K562 (cell line): ENCODE results near the gene LRRC37A3. TPM values are rescaled to one million over a fixed set of nuclear protein-coding genes. Genes with fewer than 3 reads are reported as not detected.
"Not testable (repeated sequence)": the region's sequence is repeated elsewhere in the genome, so short reads cannot be mapped to it uniquely, and the experiment has no call there.

ENCODE experiments used
- ATAC-seq: fragments of 200-7000 bp; cut with Tn5 transposase; 3 replicates; pipeline ENCODE4 v1.9.1; 2020; ENCODE audit warnings: moderate library complexity
- BruUV-seq: library from RNA; stranded (reverse); fragments of 400-500 nt; replicated peaks from 2 replicates; lab custom pipeline; 2021; lab: Mats Ljungman, UMichigan
- CTCF ChIA-PET: fragments of 300-600 bp; formaldehyde crosslinking; extraction: SDS; loops from one replicate; lab custom pipeline; 2021; ENCODE audit warnings: low intra/inter-chr PET ratio; lab: Yijun Ruan, JAX
- POLR2A ChIA-PET: fragments of 300-600, 350-650 bp; sonication (Branson Sonifier 250); formaldehyde crosslinking; extraction: SDS; loops from one replicate; lab custom pipeline; 2021; ENCODE audit warnings: antibody characterized with exemption, inconsistent platforms; lab: Yijun Ruan, JAX
- DNase-seq, 4 experiments: peaks; one replicate each; pipeline versions ENCODE4 v3.0.0 to v3.0.0-alpha.2; 2011 to 2018; ENCODE audit warnings: low spot score in 3 of 4, mixed read lengths in 3 of 4; ENCODE audit errors: extremely low read depth in 1 of 4
- FAIRE-seq: peaks from 2 replicates; lab custom pipeline; 2011; peaks lifted over from hg19 to GRCh38; lab: Jason Lieb, UNC
- H2AFZ ChIP-seq: 2 replicates; pipeline ENCODE4 v1.6.0; 2011; ENCODE audit warnings: low read depth, low read length, control low read depth, inconsistent platforms
- H3K27ac ChIP-seq: fragments of 200-600 bp; 3 replicates; pipeline ENCODE4 v1.8.0; 2011; ENCODE audit warnings: low read depth, mild to moderate bottlenecking, control low read depth, inconsistent platforms, low read length, moderate library complexity, mixed read lengths; ENCODE audit errors: extremely low read depth
- H3K27me3 ChIP-seq, 2 experiments: fragments of 300-600 bp in 1 of 2; 2 replicates in 1 of 2; 3 replicates in 1 of 2; pipeline versions ENCODE4 v1.6.0 to v1.8.0; 2011; ENCODE audit warnings: inconsistent platforms in 2 of 2, low read length in 2 of 2, mild to moderate bottlenecking in 1 of 2, mixed read lengths in 1 of 2, moderate library complexity in 1 of 2; ENCODE audit not compliant: control insufficient read depth in 2 of 2, insufficient read depth in 2 of 2
- H3K36me3 ChIP-seq: fragments of 300-600 bp; 3 replicates; pipeline ENCODE4 v1.8.0; 2011; ENCODE audit warnings: mild to moderate bottlenecking, low read length, inconsistent platforms; ENCODE audit not compliant: control insufficient read depth, insufficient read depth
- H3K4me1 ChIP-seq, 2 experiments: fragments of 200-600 bp in 1 of 2; replicated peaks in 1 of 2; 2 replicates in 1 of 2; 3 replicates in 1 of 2; pipeline versions ENCODE4 v1.5.1 to v1.8.0; 2011; ENCODE audit warnings: inconsistent platforms in 2 of 2, low read length in 2 of 2, mild to moderate bottlenecking in 1 of 2, mixed read lengths in 1 of 2, moderate library complexity in 1 of 2; ENCODE audit not compliant: control insufficient read depth in 2 of 2, insufficient read depth in 2 of 2
- H3K4me2 ChIP-seq: 2 replicates; pipeline ENCODE4 v1.6.1; 2011; ENCODE audit warnings: low read length, control low read depth, inconsistent platforms, mixed read lengths; ENCODE audit not compliant: insufficient read depth
- H3K4me3 ChIP-seq: fragments of 200-600 bp; sonication (generic), shearing (Covaris generic); 2 replicates; pipeline ENCODE4 v1.5.1; 2016; ENCODE audit warnings: control low read depth, inconsistent platforms
- H3K79me2 ChIP-seq: fragments of 200-600 bp; 3 replicates; pipeline ENCODE4 v1.8.0; 2011; ENCODE audit warnings: low read length, inconsistent platforms; ENCODE audit not compliant: control insufficient read depth, insufficient read depth
- H3K9ac ChIP-seq, 2 experiments: 2 replicates each; pipeline versions ENCODE4 v1.6.0 to v1.6.1; 2011; ENCODE audit warnings: low read depth in 2 of 2, low read length in 2 of 2, control low read depth in 1 of 2, inconsistent platforms in 1 of 2, mild to moderate bottlenecking in 1 of 2, mixed read lengths in 1 of 2; ENCODE audit not compliant: insufficient read depth in 1 of 2
- H3K9me1 ChIP-seq: one replicate; pipeline ENCODE4 v1.6.0; 2011; ENCODE audit warnings: inconsistent platforms, mild to moderate bottlenecking, low read length, moderate library complexity; ENCODE audit not compliant: control insufficient read depth, insufficient read depth
- H3K9me3 ChIP-seq: replicated peaks from 2 replicates; pipeline ENCODE4 v1.5.1; 2011; ENCODE audit warnings: low read depth, low read length, inconsistent platforms; ENCODE audit not compliant: control insufficient read depth, insufficient read depth
- H4K20me1 ChIP-seq: replicated peaks from 2 replicates; pipeline ENCODE4 v1.6.1; 2011; ENCODE audit warnings: low read length, inconsistent platforms, mixed read lengths; ENCODE audit not compliant: control insufficient read depth, insufficient read depth
- BCOR ChIP-seq: fragments of 450-650 bp; IDR thresholded peaks from 2 replicates; pipeline ENCODE4 v1.6.1; 2016
- C11orf30 ChIP-seq: fragments of 450-650 bp; IDR thresholded peaks from 2 replicates; pipeline ENCODE4 v1.6.1; 2016; ENCODE audit warnings: low read depth, mild to moderate bottlenecking
- HDAC1 ChIP-seq, 2 experiments: fragments of 450-650 bp; IDR thresholded peaks; 2 replicates each; pipeline ENCODE4 v1.6.1; 2016 to 2017; ENCODE audit warnings: inconsistent platforms in 1 of 2, mild to moderate bottlenecking in 1 of 2, moderate library complexity in 1 of 2
- MTA2 ChIP-seq: fragments of 450-650 bp; IDR thresholded peaks from 2 replicates; pipeline ENCODE4 v1.6.1; 2016; ENCODE audit warnings: low read depth
- SMARCA5 ChIP-seq: fragments of 450-650 bp; IDR thresholded peaks from 2 replicates; pipeline ENCODE4 v1.6.1; 2016
- WGBS: fragments of 100-300 bp; shearing (Covaris generic); methylation state at CpG from one replicate; pipeline ENCODE4 v1.1.6; 2016; ENCODE audit warnings: low coverage, mixed read lengths; ENCODE audit not compliant: insufficient coverage; ENCODE audit errors: missing lambda C conversion rate; 5-methylcytosine and 5-hydroxymethylcytosine counted together
- in situ Hi-C: fragments of 300-500 bp; cut with MboI; formaldehyde crosslinking; loops from 4 replicates; pipeline ENCODE4 v1.15.0; 2018; ENCODE audit warnings: inconsistent platforms, mixed read lengths
- intact Hi-C: fragments of 100-400 bp; cut with micrococcal nuclease; formaldehyde crosslinking; loops from 2 replicates; pipeline ENCODE4 v1.14.2; 2022
- polyA plus RNA-seq, 8 experiments: library from polyadenylated mRNA; depleted of rRNA in 4 of 8; stranded (reverse) in 5 of 8; unstranded in 3 of 8; fragments of >200 nt; fragmentation: Nextera tagmentation in 2 of 8; fragmentation: Illumina TruSeq in 1 of 8; extraction: Ambion mirVana in 2 of 8; extraction: Trizol in 1 of 8; gene quantifications; 2 replicates each; pipeline versions ENCODE4 v1.2.1 to v1.2.3, GENCODE V29; 2011 to 2014; ENCODE audit warnings: inconsistent platforms in 1 of 8, missing spikeins in 1 of 8
- total RNA-seq, 7 experiments: library from RNA; depleted of rRNA in 6 of 7; stranded (reverse); fragments of >200 nt in 6 of 7; fragmentation: Illumina TruSeq in 2 of 7; extraction: Trizol in 2 of 7; gene quantifications; 2 replicates each; pipeline versions ENCODE4 v1.2.1 to v1.2.3, GENCODE V29; 2011 to 2021; ENCODE audit warnings: low replicate concordance in 1 of 7

LRRC37A3 gene
- total and polyA plus RNA-seq, 9 of the 15 experiments (the other 6 are each of a cell fraction or from before 2014, with no cell fraction given) = 0.14 to 5.9 (median 2.2) TPM

GRCh38 chr17:64843918-64844317 is 75.4 kb downstream of the LRRC37A3 start (continued):
- TF ChIP-seq SMARCA5 (peak; percentile 44; the same call in 1 of the 2 replicates), MTA2 (peak; percentile 20; the same call in 1 of the 2 replicates), BCOR (peak; percentile 79), C11orf30 (0 out of 2 replicates have a peak, but pooled peaks have one; percentile 18), HDAC1 (IDR thresholded peaks at IDR 0.05) (0 out of 4 replicates have a peak, but pooled peaks of 1 of the 2 experiments have one; percentile 35)

GRCh38 chr17:64842900-64843299 is 76.4 kb downstream of the LRRC37A3 start:
- in situ Hi-C loops, intact Hi-C loops, H2AFZ ChIP-seq, H3K27ac ChIP-seq, H3K9me3 ChIP-seq, H3K79me2 ChIP-seq, CTCF ChIA-PET, ATAC-seq, H3K9ac ChIP-seq, H3K4me2 ChIP-seq, H3K27me3 ChIP-seq, H3K36me3 ChIP-seq, FAIRE-seq, DNase-seq, H4K20me1 ChIP-seq, POLR2A ChIA-PET, BruUV-seq, H3K9me1 ChIP-seq, H3K4me3 ChIP-seq: not testable (repeated sequence)
- peaks cover 0 to 14% of the 10 kb centered on the region in 2 experiments; a peak in 2 of 5 replicates for H3K4me1 ChIP-seq
- 100% methylated on average over 2 of the region's 3 CpGs for whole genome bisulfite sequencing

GRCh38 chr17:64840960-64841359 is 78.3 kb downstream of the LRRC37A3 start:
- H3K9me3 ChIP-seq, H2AFZ ChIP-seq, H3K27me3 ChIP-seq, H3K79me2 ChIP-seq, POLR2A ChIA-PET, DNase-seq, H3K4me3 ChIP-seq, H4K20me1 ChIP-seq, FAIRE-seq, BruUV-seq, H3K27ac ChIP-seq, H3K4me2 ChIP-seq, intact Hi-C loops, CTCF ChIA-PET, H3K9ac ChIP-seq, in situ Hi-C loops, H3K4me1 ChIP-seq, ATAC-seq, H3K36me3 ChIP-seq, H3K9me1 ChIP-seq: not testable (repeated sequence)
- 45% methylated on average over 2 of the region's 2 CpGs for WGBS

GRCh38 chr17:64838513-64838912 is 80.8 kb downstream of the LRRC37A3 start:
- in situ Hi-C loops, H3K9ac ChIP-seq, H3K4me3 ChIP-seq, ATAC-seq, H3K4me2 ChIP-seq, DNase-seq, BruUV-seq, intact Hi-C loops, POLR2A ChIA-PET, H3K4me1 ChIP-seq, H3K9me1 ChIP-seq, H3K27me3 ChIP-seq, H3K27ac ChIP-seq, H3K9me3 ChIP-seq, H4K20me1 ChIP-seq, H3K79me2 ChIP-seq, H3K36me3 ChIP-seq, FAIRE-seq, H2AFZ ChIP-seq, CTCF ChIA-PET: not testable (repeated sequence)
- 54% methylated on average over 5 of the region's 5 CpGs for WGBS
